HG02571 (cell line): ENCODE results near the gene NEK6.
A peak's percentile ranks its signal among the peaks of the same experiment; 100 is the strongest.

Experiments
- ATAC-seq: cut with Tn5 transposase; IDR thresholded peaks from one replicate; pipeline ENCODE4 v1.9.1; 2021; ENCODE audit warnings: mild to moderate bottlenecking, moderate library complexity; ENCODE audit not compliant: unreplicated experiment

NEK6 gene

DNA sequence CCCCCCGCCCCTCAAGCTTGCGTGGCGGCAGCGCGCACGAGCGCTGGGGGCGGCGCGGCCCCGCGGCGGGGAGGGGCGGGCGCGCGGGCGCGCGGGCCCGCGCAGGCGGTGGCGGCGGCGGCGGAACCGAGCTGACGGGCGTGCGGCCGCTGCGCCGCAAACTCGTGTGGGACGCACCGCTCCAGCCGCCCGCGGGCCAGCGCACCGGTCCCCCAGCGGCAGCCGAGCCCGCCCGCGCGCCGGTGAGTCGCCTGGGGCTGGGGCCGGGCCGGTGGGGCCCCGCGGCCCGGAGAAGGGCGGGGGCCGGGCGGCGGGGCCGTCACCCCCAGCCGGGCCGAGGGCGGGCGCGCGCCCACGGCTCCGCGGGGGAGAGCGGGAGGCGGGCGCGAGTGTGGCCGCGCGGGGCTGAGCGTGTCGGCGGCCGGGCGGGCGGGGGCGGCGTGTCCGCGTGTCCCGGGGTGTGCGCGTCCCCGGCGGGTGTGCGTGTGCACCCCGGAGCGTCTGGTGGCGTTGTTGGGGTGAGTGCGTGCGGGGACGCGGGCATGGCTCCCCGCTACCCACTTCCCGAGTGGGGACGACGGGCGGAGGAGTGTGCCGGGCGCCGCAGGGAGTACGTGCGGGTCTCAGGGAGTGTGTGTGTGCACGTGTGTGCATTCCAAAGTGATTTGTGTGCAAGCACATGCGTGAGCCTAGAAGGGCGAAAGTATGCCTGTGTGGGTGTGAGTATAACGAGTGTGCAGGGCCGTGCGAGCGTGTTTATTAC lies at the start of gene NEK6:
TSS of gene NEK6 (plus strand) at position 106 of the 763 bp plus-strand sequence. CDS start 44,016 bp downstream, outside the sequence.
- ATAC-seq = no peak

DNA sequence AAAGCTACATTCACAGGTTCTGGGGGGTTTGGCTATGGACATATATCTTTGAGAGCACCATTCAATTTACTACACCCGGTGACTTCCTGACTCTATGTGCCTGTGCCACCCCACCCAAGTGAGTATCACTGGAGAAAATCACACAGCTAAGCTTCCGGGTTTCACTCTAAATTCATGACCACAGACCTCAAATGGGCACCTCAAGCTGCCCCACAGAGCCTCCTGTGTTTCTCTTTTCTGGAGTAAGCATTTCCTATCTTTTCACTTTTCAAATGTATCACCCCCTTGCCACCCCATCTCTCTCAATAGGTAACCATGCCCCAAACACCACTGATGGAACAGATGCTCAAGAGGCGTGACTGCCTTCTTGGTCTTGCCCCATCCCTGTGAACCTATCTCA lies 49.2 kb upstream of the NEK6 start:
- ATAC-seq = no peak

DNA sequence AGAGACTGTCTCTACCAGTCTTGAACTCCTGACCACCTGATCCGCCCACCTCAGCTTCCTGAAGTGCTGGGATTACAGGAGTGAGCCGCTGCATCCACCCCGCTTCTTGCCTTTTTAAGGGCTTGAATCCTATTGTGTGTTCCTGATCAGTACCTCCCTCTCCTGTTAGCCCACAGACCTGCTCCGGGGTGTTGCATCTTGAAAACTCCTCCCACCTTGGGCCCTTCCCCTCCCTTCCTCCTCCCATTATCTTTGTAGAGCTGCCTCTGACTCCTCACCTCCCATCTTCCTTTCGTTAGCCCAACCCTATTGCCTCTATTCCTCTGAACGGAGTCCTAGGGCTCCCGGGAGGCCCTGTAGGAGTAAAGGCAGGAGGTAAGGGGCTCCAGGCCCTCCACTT lies 48.5 kb upstream of the NEK6 start:
- ATAC-seq = no peak

DNA sequence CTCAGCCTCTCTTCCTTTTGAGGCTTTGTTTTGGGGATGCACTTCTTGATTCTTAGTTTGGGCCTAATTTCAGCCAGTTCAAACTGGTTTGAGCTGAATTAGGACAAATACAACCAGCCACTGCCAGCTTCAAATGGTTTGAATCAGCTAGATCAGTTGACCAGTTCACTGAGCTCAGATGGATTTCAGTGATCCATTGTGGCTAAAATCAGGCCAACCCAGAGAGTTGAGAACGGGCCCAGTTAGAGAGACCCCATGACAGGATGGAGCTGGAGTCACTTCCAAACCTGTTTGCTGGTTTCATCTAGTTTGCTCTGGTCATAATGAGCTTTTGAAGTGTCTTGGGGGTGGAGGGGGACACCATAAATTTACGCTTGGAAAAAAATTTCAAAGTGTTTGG lies 48.0 kb upstream of the NEK6 start:
- ATAC-seq = no peak

DNA sequence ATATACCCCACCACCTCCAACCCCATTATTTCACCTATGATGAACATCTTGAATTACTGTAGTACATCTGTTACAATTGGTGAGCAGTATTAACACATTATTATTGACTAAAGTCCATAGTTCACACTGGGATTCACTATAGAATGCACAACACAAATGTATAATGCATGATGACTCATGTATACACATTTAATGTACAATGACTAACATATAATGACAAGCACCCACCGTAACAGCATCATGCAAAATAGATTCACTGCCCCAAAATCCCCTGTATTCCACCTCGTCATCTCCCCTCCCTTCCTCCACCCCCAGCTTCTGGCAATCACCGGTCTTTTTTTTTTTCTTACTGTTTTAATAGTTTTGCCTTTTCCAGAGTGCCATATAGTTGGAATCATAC lies 47.1 kb upstream of the NEK6 start:
- ATAC-seq = peak; percentile 52

DNA sequence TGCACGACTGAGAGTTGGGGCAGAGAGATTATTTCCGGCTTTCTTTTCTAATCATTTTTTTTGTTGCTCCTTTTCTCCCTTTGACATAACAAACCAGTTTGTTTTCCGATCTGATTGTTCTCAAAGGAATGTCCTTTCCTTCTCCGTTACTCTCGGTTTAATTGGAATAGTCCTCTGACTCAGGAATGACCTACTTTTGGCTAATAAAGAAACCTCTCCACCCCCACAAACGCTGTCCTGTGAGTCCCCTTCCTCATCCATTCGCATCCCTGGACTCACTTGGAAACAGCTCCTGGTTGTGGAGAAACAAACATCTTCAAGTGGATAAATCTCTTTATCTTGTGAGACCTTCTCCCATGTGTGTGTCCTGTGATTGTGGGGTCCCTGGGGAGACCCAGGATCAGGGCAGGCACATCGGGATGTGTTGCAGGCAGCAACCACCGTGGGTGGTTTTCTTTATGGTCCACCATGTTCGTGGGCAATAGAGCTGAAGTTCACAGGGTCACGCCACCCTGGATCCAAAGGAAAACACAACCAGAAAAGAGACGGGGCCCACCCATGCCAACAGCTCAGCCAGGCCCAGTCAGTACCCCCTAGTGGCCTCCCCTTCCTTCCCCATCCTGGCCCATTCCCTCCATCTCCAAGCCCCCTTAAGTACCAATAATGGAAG lies 45.2 kb upstream of the NEK6 start:
- no peak for ATAC-seq

DNA sequence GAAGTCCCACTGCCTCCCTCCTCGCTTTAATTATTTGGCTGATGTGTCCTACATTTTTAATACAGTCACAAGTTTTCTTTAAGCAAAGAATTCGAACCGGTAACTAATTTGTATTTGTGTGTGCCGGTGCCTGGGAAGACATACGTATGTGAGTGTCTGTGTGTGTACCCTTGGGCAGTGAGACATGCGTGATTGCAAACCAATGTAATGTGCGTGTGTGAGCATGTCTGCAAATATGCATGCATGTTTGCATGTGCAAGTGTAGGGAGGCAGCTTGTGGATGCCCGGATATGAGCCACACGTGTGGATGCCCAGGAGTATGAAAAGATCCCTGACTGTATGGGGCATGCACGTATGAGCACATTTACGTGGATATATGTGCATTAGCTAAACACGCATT lies 44.4 kb upstream of the NEK6 start:
- no peak for ATAC-seq

DNA sequence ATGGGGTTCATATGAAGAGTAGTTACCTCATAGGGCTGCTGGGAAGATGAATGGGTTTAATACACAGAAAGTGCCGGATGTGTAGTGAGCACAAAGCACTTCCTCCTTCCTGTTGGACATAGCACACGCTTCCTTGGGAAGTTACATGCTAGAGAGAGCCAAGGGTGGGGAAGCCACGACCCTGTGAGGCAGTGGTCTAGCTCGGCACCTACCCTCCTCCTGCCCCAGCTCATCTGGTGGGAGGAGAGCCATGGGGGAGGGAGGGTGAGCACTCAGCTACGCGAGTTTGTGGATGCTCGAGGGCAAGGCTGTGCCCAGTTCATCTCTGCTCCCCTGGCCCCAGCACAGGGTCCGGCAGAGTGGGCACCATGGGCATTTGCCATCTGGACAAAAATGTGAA lies 43.6 kb upstream of the NEK6 start:
- ATAC-seq = no peak

DNA sequence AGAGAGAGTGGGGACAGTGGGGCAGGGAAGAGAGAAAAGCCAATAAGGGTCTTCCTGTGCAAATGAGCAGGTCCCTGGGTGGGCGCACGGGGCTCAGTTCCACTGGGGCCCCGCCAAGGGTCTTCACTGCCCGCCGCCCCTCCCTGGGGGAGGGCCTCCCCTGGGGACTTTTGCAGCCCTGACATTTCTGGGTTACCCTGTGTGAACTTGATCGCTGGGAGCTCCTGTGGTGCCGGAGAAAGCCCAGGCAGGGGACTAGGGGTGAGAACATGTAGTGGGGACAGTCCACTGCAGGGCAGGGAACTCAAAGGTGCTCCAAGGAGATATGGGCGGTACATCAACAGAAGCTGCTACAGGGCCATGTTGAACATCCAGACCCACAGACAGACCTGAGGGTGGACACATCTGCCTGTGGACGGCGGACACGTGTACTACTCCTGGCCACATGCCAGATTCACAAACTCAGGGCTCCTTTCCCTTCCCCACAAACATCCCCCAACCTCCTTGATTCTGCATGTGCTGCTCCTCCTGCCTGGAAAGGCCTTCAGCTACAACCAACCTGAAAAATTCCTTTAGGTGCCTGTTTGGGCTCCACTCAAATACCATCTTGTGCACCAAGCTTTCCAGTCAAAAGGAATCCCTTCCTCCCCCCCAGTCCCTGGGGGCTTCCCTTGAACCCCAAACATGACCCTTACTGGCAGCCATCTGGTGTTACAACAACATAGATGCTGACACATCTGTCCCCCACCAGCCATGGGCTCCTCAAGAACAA lies 43.0 kb upstream of the NEK6 start:
- ATAC-seq = no peak

DNA sequence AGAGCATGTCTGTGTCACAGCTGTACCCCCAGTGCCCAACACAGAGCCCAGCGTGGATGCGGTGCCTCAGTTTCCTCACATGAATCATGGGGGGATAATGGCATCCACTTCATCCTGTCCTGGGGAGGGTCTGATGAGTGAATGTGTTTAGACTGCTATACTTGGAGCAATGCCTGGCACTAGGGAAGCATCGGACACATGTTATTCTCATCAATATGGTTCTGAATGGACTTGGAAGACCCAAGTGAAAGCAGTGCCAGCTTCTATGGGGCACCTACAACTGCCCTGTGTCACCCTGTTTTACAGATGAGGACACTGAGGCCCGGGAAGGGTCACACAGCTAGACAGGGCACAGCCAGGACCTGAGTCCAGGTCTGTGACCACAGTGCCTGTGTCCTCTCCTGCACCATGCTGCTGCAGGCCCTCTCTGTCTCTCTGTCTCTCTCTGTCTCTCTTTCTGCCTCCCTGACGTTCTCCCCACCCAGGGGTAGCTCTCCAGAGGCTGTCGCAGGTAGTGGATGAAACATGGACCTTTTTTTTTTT lies 42.3 kb upstream of the NEK6 start:
- no peak for ATAC-seq

DNA sequence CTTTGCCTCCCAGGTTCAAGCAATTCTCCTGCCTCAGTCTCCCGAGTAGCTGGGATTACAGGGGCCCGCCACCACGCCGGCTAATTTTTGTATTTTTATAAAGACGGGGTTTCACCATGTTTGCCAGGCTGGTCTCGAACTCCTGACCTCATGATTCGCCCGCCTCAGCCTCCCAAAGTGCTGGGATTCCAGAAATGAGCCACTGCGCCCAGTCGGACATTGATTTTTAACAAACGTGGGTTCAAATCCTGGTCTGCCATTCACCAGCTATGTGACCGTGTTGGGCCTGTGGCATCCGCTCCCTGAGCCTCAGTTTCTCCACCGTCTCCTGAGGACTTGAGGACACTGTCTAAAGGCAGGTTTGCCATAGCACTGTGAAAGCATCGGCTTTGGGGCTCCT lies 41.8 kb upstream of the NEK6 start:
- no peak for ATAC-seq

DNA sequence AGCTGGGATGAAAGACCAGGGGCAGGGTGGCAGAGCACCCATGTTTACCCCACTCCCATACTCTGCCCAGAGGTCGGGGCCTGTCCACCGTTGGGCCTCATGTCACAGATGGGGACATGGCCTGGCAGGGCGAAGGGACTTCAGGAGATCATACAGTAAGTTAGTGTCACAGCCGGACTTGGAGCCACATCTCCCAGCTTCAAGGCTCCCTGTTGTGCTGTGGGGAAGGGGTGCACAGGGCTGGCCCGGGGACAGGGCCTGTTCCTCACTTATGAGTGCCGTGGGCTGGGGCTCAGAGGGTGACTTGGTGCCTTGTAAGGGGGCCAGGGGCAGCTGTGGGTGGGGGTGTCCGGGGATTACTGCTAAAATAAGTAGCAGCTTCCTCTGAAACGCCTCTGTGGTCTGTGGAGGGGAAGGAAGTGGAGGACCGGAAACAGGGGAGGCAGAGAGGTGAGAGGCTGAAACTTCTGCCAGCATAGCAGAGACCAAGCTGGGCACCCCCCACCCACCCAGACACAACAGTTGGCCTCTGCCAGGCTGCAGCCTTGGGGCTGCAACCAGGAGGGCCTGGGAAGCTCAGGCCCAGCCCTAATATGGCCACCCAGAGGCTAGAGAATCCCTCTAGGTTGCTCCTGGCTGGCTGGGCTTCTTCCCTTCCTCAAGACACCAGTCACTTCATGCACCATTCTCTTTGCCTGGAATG lies 41.1 kb upstream of the NEK6 start:
- no peak for ATAC-seq

DNA sequence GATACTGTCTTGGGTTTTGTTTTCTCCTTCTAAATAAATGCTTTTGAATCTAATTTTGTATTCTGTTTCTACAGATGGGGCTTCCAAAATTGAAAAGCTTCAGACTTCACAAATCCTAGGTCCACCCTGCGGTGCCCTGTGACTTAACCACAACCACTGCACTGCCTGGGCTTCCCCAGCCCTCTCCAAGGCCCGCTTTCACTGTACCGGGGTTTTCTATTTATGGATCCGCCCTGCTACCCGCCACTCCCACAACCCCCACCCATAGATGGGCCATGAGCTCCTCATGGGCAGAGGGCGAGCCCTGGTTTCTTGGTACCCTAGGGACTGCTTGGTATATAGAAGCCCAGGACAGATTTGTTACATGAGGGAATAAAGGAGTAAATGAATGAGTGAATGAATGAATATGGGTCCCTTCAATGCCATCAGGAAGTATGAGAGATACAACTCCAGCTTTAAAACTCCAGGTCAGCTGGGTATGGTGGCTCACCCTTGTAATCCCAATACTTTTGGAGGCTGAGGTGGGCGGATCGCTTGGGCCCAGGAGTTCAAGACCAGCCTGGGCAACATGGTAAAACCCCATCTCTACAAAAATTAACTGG lies 39.8 kb upstream of the NEK6 start:
- no peak for ATAC-seq

DNA sequence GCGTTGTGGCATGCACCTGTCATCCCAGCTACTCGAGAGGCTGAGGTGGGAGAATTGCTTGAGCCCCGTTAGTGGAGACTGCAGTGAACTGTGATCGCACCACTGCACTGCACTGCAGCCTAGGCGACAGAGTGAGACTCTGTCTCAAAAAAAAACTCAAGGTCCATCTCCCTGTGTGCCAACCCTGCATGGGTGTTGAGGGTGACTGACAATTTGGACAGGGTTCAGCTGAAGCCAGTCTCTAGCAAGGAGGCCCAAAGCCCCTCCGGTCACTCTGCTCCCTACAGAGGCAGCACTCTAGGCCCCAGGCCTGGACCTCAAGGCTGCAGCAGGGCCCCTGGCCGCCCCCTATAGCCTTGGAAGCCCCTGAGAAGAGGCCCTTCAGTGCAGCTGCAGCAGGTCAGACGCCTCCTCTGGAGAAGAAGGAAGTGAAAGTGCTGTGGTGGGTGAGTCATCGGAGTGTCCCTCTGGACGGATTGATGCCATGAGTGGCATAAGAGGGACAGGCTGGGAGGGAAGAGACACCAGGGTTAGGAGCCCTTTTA lies 39.2 kb upstream of the NEK6 start:
- ATAC-seq = peak; percentile 52

DNA sequence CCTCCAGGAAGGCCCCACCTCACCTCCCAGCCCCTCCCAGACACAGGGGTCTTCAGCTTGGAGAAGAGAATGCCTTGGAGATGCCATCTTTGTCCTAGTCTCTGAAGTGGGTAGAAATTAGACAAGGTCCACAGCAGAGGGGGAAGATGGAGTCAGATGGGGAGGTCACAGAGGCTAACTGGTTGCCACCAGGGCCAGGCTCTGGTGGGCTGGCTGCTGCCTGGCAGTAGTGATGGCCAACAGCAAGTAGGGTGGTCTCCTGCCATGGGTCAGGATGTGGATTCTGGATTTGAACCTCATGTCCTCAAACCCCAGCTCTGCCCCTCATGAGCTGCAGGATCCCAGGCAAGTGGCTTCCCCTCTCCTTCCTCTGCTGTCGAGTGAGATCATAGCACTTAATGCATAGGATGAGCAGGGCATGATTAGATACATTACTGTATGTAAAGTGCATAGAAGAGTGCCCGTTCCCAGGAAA lies 38.7 kb upstream of the NEK6 start:
- peak; percentile 5 for ATAC-seq

DNA sequence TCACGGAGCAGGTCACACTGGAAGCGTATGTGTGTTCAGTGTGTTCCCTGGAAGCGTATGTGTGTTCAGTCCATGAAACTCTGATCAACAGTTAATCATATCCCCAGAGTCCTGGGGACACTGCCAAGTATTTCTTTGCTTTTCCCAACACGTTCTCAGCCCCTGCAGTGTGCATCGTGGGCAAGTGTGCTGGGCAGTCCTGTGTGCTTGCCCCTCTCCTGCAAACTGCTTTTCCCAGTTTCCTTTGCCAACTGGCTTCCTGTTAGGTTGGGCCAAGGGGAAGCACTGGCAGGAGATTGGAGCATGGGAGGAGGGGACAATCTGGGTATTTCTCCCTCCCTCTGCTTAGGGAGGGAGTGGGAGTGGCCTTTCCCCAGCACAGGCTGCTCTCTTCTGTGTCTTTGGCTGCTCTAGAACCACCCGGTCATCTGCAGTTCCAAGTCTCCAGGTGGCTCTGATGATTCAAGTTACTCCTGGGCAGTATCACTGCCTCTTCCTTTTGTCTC lies 36.8 kb upstream of the NEK6 start:
- ATAC-seq = no peak

DNA sequence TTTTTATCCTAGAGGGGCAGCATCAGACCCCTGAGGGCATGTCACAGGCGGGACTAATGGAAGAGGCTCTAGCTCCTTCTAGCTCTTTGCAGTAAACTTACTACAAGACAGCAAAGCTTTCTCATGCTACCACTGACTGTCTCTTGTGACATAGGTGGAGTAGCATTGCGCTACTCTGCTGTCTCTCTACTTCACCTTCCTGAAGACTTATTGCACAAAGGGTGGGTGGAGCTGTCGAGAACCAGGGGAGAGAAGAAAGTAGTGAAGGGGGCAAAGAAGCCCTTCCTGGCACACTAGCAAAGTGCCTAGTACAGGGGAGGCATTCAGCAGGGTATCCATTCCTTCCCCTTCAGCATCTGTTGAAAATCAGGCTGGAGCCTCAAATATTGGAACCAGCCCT lies 36.1 kb upstream of the NEK6 start:
- no peak for ATAC-seq

DNA sequence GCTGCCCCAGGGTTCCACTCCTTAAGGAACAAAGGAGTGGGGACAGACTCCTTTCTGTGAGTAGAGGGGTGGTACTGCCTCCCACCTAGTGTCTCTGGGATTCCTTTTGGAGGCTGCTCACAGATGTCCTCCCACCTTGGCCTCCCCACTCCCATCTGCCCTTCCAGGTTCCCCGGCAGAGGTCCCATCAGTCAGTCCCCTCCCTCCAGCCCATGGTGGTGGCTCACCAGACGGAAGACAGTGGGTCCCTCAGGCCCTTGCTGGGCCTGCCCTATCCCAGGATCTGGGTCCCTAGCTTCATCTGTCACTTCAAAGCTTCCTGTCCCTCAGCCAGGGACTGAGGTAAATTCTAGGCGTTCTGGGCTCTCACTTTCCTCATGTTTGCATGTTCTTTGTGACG lies 35.6 kb upstream of the NEK6 start:
- no peak for ATAC-seq

DNA sequence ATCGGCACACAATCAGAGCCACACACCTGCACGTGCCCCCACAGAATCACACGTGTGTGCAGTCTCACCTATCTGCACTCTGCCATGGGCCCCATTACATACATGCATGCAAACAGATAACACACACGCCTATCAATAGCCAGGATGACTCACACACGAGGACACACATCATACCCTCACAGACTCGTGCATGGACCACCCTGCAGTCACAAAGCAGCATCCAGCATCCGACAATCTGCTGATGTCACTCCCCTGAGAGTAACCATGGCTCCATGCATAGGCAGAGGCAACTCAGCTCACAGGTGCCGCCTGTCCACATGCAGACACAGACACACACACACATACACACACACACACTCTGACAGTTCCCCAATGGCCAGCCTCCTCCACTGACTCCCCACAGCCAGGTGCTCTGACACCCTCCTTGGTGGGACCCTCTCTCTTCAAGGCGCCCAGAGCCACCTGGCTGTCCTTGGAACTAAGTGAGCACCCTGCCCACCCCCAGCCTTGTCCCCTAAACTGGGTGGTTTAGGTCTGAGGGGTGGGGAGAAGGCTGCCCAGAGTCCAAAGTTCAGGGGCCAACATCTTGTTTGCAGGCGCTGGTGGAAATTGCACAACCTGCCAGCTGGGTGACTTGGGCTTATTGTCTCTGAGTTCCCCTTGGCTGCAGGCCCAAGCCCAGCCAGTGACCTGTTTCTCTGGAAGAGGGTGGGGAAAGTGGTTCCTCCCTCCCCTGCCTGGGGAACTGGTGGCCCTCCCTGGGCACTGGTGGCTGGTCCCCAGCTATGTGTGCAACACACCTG lies 34.6 kb upstream of the NEK6 start:
- no peak for ATAC-seq
